Karpas-422 (cell line): Measurements from ENCODE around the gene TPRG1. TPM values are rescaled to one million over a fixed set of nuclear protein-coding genes. Genes with fewer than 3 reads are reported as not detected.

Source experiments
- DNase-seq: peaks from one replicate; pipeline ENCODE4 v3.0.0-alpha.2; 2015
- H2AFZ ChIP-seq: fragments of 200-600 bp; sonication (generic); 2 replicates; pipeline ENCODE4 v1.6.1; 2014; ENCODE audit warnings: antibody characterized with exemption, low read length, mixed read lengths
- H3K27ac ChIP-seq: fragments of 200-600 bp; sonication (generic); 2 replicates; pipeline ENCODE4 v1.5.1; 2014; ENCODE audit warnings: mild to moderate bottlenecking, low read length, moderate library complexity
- H3K27me3 ChIP-seq: fragments of 200-600 bp; sonication (generic); 2 replicates; pipeline ENCODE4 v1.6.1; 2014; ENCODE audit warnings: low read length, mixed read lengths
- H3K36me3 ChIP-seq: fragments of 200-600 bp; sonication (generic); 2 replicates; pipeline ENCODE4 v1.6.1; 2014; ENCODE audit warnings: low read length, mixed read lengths; ENCODE audit not compliant: insufficient read depth
- H3K4me1 ChIP-seq: fragments of 200-600 bp; sonication (generic); 2 replicates; pipeline ENCODE4 v1.6.1; 2014; ENCODE audit warnings: mild to moderate bottlenecking, low read length, mixed read lengths
- H3K4me2 ChIP-seq: fragments of 200-600 bp; sonication (generic); 2 replicates; pipeline ENCODE4 v1.6.1; 2014; ENCODE audit warnings: low read length, low read depth, mild to moderate bottlenecking; ENCODE audit not compliant: poor library complexity, severe bottlenecking
- H3K4me3 ChIP-seq: fragments of 200-600 bp; sonication (generic); 2 replicates; pipeline ENCODE4 v1.5.1; 2014; ENCODE audit warnings: mild to moderate bottlenecking, antibody characterized with exemption, low read length, mixed read lengths
- H3K79me2 ChIP-seq: fragments of 200-600 bp; sonication (generic); 2 replicates; pipeline ENCODE4 v1.6.1; 2014; ENCODE audit warnings: mild to moderate bottlenecking, low read length, mixed read lengths
- H3K9ac ChIP-seq: fragments of 200-600 bp; sonication (generic); 2 replicates; pipeline ENCODE4 v1.6.0; 2014; ENCODE audit warnings: low read length
- H3K9me2 ChIP-seq: fragments of 200-600 bp; sonication (generic), shearing (Covaris generic); replicated peaks from 2 replicates; pipeline ENCODE4 v1.6.0; 2014; ENCODE audit warnings: mild to moderate bottlenecking, low read length, moderate library complexity; ENCODE audit not compliant: insufficient read depth
- H3K9me3 ChIP-seq: fragments of 300-700, 200-600 bp; sonication (generic); 2 replicates; pipeline ENCODE4 v1.6.1; 2014; ENCODE audit warnings: low read length, mixed read lengths
- H4K20me1 ChIP-seq: fragments of 200-600 bp; sonication (generic); 2 replicates; pipeline ENCODE4 v1.6.1; 2014; ENCODE audit warnings: mild to moderate bottlenecking, antibody characterized with exemption, low read length, low read depth; ENCODE audit not compliant: insufficient read depth
- total RNA-seq: library from RNA; depleted of rRNA; stranded (reverse); fragments of >200 nt; shearing (Covaris generic); gene quantifications from 2 replicates; pipeline ENCODE4 v1.2.3, GENCODE V29; 2014; ENCODE audit warnings: low replicate concordance; rRNA removed

Gene TPRG1, protein sequence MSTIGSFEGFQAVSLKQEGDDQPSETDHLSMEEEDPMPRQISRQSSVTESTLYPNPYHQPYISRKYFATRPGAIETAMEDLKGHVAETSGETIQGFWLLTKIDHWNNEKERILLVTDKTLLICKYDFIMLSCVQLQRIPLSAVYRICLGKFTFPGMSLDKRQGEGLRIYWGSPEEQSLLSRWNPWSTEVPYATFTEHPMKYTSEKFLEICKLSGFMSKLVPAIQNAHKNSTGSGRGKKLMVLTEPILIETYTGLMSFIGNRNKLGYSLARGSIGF
- 2.5 TPM in 1 of 2 replicates, not detected in the other for total RNA-seq

DNA sequence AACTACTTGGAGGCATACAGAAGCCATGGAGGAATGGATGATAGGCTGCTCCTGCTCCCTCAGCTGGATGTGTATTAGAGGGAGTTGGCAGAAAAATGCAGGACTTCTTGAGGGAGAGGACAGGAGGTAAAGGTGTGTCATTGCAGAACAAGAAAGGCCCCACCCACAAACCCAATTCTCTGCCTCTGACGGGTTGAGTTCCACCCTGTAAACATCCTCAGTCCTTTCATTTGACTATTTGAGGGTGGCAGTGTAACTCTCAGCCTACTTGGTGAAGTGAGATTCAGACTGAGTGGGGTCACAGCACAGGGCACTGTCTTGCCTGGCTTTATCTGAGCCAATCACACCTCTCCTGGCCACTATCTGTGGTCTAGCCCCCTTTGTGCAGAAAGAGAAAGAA, at the start of gene TPRG1:
Gene TPRG1 (plus strand): TSS at position 265 of the 400 bp plus-strand sequence. CDS start 35,414 bp downstream, outside the sequence.
- Histone ChIP-seq H2AFZ (no peak within 1 kb of the TSS), H3K9me2 (no peaks in the 10 kb centered on the region), H3K9ac (no peak within 1 kb of the TSS), H3K27ac (no peak within 1 kb of the TSS), H3K4me2 (no peak within 1 kb of the TSS), H3K4me1 (no peaks in the 10 kb centered on the region), H3K27me3 (no peaks in the 10 kb centered on the region), H3K79me2 (no peaks in the 10 kb centered on the region), H3K4me3 (no peak within 1 kb of the TSS), H3K36me3 (no peaks in the 10 kb centered on the region), H3K9me3 (no peaks in the 10 kb centered on the region), H4K20me1 (no peaks in the 10 kb centered on the region)
- no peak for DNase-seq

DNA sequence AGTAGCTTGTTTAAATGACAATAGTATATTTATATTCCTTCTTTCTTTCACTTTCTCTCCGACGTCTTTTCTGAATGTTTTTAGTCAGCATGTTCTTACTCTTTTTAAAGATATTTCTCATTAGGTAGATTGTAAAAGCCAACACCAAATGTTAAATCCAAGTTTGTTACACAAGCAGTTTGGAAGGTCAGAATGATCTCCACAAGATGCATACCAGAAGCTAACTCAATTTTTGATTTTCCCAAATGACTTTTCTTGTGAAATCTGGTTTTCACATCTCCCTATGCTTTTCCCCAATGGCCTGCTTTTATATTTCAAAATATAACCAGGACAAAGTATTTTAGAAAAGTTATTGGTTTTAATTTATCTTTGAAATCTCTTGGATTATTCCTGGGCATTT, 49.7 kb upstream of the TPRG1 start:
- H3K4me3 ChIP-seq, result no peak overlapping the region

GRCh38 chr3:189122526-189123205, 49.1 kb upstream of the TPRG1 start:
- H3K4me3 ChIP-seq, result no peak overlapping the region
- no peak for DNase-seq

More for the DNA sequence above, 49.7 kb upstream of the TPRG1 start:
- H3K9me2 ChIP-seq, result no peaks in the 10 kb centered on the region
- H3K9ac ChIP-seq, result no peak overlapping the region
- H3K4me1 ChIP-seq, result no peaks in the 10 kb centered on the region
- no peak overlapping the region for H2AFZ ChIP-seq
- no peaks in the 10 kb centered on the region for H3K27me3 ChIP-seq
- no peak overlapping the region for H3K4me2 ChIP-seq
- no peaks in the 10 kb centered on the region for H3K9me3 ChIP-seq
- no peaks in the 10 kb centered on the region for H3K36me3 ChIP-seq
- H4K20me1 ChIP-seq, result no peaks in the 10 kb centered on the region
- no peak for DNase-seq
- no peaks in the 10 kb centered on the region for H3K79me2 ChIP-seq
- no peak overlapping the region for H3K27ac ChIP-seq

GRCh38 chr3:189123595-189124387, 48.0 kb upstream of the TPRG1 start:
- H3K36me3 ChIP-seq, result no peaks in the 10 kb centered on the region
- H3K9me3 ChIP-seq, result no peaks in the 10 kb centered on the region
- H4K20me1 ChIP-seq, result no peaks in the 10 kb centered on the region
- no peak overlapping the region for H3K9ac ChIP-seq
- H3K79me2 ChIP-seq, result no peaks in the 10 kb centered on the region
- H3K4me3 ChIP-seq, result no peak overlapping the region
- no peaks in the 10 kb centered on the region for H3K27me3 ChIP-seq
- no peaks in the 10 kb centered on the region for H3K4me1 ChIP-seq
- H3K27ac ChIP-seq, result no peak overlapping the region
- no peaks in the 10 kb centered on the region for H3K9me2 ChIP-seq
- H2AFZ ChIP-seq, result no peak overlapping the region
- no peak for DNase-seq
- no peak overlapping the region for H3K4me2 ChIP-seq

More at GRCh38 chr3:189122526-189123205, 49.1 kb upstream of the TPRG1 start:
- no peaks in the 10 kb centered on the region for H3K4me1 ChIP-seq
- no peak overlapping the region for H2AFZ ChIP-seq
- H4K20me1 ChIP-seq, result no peaks in the 10 kb centered on the region
- no peaks in the 10 kb centered on the region for H3K9me2 ChIP-seq
- H3K27ac ChIP-seq, result no peak overlapping the region
- H3K4me2 ChIP-seq, result no peak overlapping the region
- H3K36me3 ChIP-seq, result no peaks in the 10 kb centered on the region
- no peaks in the 10 kb centered on the region for H3K27me3 ChIP-seq
- no peaks in the 10 kb centered on the region for H3K9me3 ChIP-seq
- no peaks in the 10 kb centered on the region for H3K79me2 ChIP-seq
- no peak overlapping the region for H3K9ac ChIP-seq

GRCh38 chr3:189132231-189132671, 39.5 kb upstream of the TPRG1 start:
- Histone ChIP-seq H3K79me2 (no peaks in the 10 kb centered on the region), H4K20me1 (no peaks in the 10 kb centered on the region), H3K27ac (no peak overlapping the region), H3K9me3 (no peaks in the 10 kb centered on the region), H3K4me3 (no peak overlapping the region), H3K9me2 (no peaks in the 10 kb centered on the region), H3K36me3 (no peaks in the 10 kb centered on the region), H3K4me2 (no peak overlapping the region), H3K4me1 (no peaks in the 10 kb centered on the region), H2AFZ (no peak overlapping the region), H3K27me3 (no peaks in the 10 kb centered on the region), H3K9ac (no peak overlapping the region)
- no peak for DNase-seq

DNA sequence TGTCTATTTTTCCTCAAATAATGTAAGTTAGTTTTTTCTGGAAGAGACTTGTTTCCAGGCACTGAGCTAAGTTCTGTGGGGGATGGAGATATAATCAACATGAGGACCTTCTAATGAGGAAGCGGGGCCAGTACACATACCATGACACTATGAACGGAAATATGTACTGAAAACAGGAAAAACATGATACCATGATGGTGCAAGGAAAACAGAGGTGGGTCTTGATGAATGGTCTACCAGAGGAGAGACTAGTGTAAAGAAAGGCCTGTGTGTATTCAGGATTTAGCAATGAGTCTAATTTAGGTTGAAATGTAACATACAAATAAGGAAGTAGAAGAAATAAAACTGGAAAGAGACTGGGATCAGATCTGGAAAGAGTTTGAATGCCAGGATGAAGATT, 38.9 kb upstream of the TPRG1 start:
- H3K27ac ChIP-seq, result no peak overlapping the region
- DNase-seq, result no peak
- H3K9me2 ChIP-seq, result no peaks in the 10 kb centered on the region
- no peaks in the 10 kb centered on the region for H4K20me1 ChIP-seq
- H3K4me3 ChIP-seq, result no peak overlapping the region
- no peaks in the 10 kb centered on the region for H3K9me3 ChIP-seq
- H3K9ac ChIP-seq, result no peak overlapping the region
- no peaks in the 10 kb centered on the region for H3K4me1 ChIP-seq
- no peaks in the 10 kb centered on the region for H3K27me3 ChIP-seq
- no peak overlapping the region for H2AFZ ChIP-seq
- no peaks in the 10 kb centered on the region for H3K79me2 ChIP-seq
- H3K4me2 ChIP-seq, result no peak overlapping the region
- no peaks in the 10 kb centered on the region for H3K36me3 ChIP-seq

DNA sequence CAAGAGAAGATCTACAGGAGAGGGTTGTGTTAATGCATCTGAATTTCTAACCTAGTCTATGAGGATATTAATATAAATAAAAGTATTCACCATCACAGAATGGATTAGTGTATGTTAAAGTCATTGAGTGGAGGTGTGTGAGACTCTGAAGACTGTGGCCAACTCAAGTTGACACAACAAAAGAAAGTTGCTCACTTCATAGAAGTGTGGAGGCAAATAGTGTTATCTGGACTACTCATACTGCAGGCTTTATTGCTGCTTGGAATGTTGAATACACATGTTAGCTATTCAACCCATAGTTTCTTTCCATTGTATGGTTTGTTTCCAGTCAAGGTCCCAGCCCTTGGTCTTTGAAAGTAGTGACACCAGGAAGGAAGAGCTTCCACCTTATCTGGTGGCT, 38.0 kb upstream of the TPRG1 start:
- Histone ChIP-seq H3K36me3 (no peaks in the 10 kb centered on the region), H3K79me2 (no peaks in the 10 kb centered on the region), H3K27me3 (no peaks in the 10 kb centered on the region), H3K9me3 (no peaks in the 10 kb centered on the region), H4K20me1 (no peaks in the 10 kb centered on the region), H3K4me2 (no peak overlapping the region), H3K9ac (no peak overlapping the region), H3K9me2 (no peaks in the 10 kb centered on the region), H3K27ac (no peak overlapping the region), H2AFZ (no peak overlapping the region), H3K4me1 (no peaks in the 10 kb centered on the region), H3K4me3 (no peak overlapping the region)
- DNase-seq, result no peak

DNA sequence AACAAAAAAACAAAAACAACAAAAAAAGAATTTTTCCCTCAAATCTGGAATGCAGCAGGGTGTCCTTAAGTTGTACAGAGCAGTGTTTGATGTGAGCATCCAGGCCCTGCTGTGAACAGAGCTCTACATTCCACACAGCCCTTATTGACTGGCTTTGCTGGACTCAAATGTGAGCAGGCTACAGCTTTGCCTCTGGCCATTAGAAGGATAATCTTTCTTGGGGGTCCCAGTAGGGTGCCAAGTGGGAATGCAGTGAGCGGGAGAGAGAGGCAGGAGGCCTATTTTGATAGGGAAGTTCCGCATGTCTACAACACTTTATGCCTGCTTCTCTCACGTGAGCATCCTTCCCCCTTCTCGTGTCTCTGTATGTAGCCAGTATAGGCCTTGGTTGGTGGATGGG, 34.4 kb upstream of the TPRG1 start:
- no peak overlapping the region for H3K9ac ChIP-seq
- no peak for DNase-seq

More for the DNA sequence above, 34.4 kb upstream of the TPRG1 start:
- no peak overlapping the region for H3K4me3 ChIP-seq
- no peaks in the 10 kb centered on the region for H3K4me1 ChIP-seq
- H3K27me3 ChIP-seq, result no peaks in the 10 kb centered on the region
- H3K9me2 ChIP-seq, result no peaks in the 10 kb centered on the region
- H4K20me1 ChIP-seq, result no peaks in the 10 kb centered on the region
- H2AFZ ChIP-seq, result no peak overlapping the region
- H3K9me3 ChIP-seq, result no peaks in the 10 kb centered on the region
- H3K79me2 ChIP-seq, result no peaks in the 10 kb centered on the region
- H3K27ac ChIP-seq, result no peak overlapping the region
- no peaks in the 10 kb centered on the region for H3K36me3 ChIP-seq
- H3K4me2 ChIP-seq, result no peak overlapping the region
